HG03045 (cell line): ENCODE results near the gene MMD2.
"Not testable (repeated sequence)": the region's sequence is repeated elsewhere in the genome, so short reads cannot be mapped to it uniquely, and the experiment has no call there.

Source experiments
- ATAC-seq: cut with Tn5 transposase; IDR thresholded peaks from one replicate; pipeline ENCODE4 v1.9.1; 2021; ENCODE audit warnings: mild to moderate bottlenecking, moderate library complexity; ENCODE audit not compliant: unreplicated experiment

The MMD2 gene

GRCh38 chr7:4904346-4904745 lies 54.6 kb downstream of the MMD2 start:
- no peak for ATAC-seq

- no peak for ATAC-seq
Observed at GRCh38 chr7:4895766-4896165, 63.2 kb downstream of the MMD2 start.

- no peak for ATAC-seq
Observed at GRCh38 chr7:4894482-4894881, 64.5 kb downstream of the MMD2 start.

- ATAC-seq: no peak
Observed at GRCh38 chr7:4893929-4894475, 65.0 kb downstream of the MMD2 start.

GRCh38 chr7:4893188-4893587 lies 65.8 kb downstream of the MMD2 start:
- not testable (repeated sequence) for ATAC-seq

- not testable (repeated sequence) for ATAC-seq
Observed at GRCh38 chr7:4891522-4891921, 67.5 kb downstream of the MMD2 start.

GRCh38 chr7:4889682-4890081 lies 69.3 kb downstream of the MMD2 start:
- no peak for ATAC-seq

GRCh38 chr7:4888161-4888560 lies 70.8 kb downstream of the MMD2 start:
- no peak for ATAC-seq

- no peak for ATAC-seq
Observed at GRCh38 chr7:4886671-4887070, 72.3 kb downstream of the MMD2 start.

- ATAC-seq: no peak
Observed at GRCh38 chr7:4885317-4885807, 73.6 kb downstream of the MMD2 start.

GRCh38 chr7:4884164-4884563 lies 74.8 kb downstream of the MMD2 start:
- ATAC-seq: no peak

- ATAC-seq: no peak
Observed at GRCh38 chr7:4883372-4884144, 75.4 kb downstream of the MMD2 start, which contains the start of gene RADIL. Gene RADIL, minus strand, starts transcription at chr7:4883716. Its CDS starts 5,577 bp downstream, at chr7:4878139.

GRCh38 chr7:4883033-4883371 lies 76.0 kb downstream of the MMD2 start:
- no peak for ATAC-seq

- ATAC-seq: no peak
Observed at GRCh38 chr7:4882169-4883032, 76.6 kb downstream of the MMD2 start.

- ATAC-seq: no peak
Observed at GRCh38 chr7:4880218-4880617, 78.8 kb downstream of the MMD2 start.

GRCh38 chr7:4879396-4880081 lies 79.4 kb downstream of the MMD2 start:
- ATAC-seq: no peak

- no peak for ATAC-seq
Observed at GRCh38 chr7:4878336-4879335, 80.4 kb downstream of the MMD2 start.

- ATAC-seq: no peak
Observed at GRCh38 chr7:4876586-4876985, 82.4 kb downstream of the MMD2 start.

GRCh38 chr7:4875391-4875790 lies 83.6 kb downstream of the MMD2 start:
- no peak for ATAC-seq
